Neural progenitor cell (in vitro differentiated cells): ENCODE results near the gene PDHB.

Experiments used
- EZH2 ChIP-seq: fragments of 200-600 bp; sonication (generic); IDR thresholded peaks from 2 replicates; pipeline ENCODE4 v1.6.1; 2017; ENCODE audit warnings: antibody characterized with exemption, mild to moderate bottlenecking, moderate library complexity
- TF ChIP-seq, protein P1 (sequence below): fragments of 200-600 bp; sonication (generic); IDR thresholded peaks from 2 replicates; pipeline ENCODE4 v1.5.1; 2017; ENCODE audit warnings: antibody characterized with exemption, mild to moderate bottlenecking

DNA sequence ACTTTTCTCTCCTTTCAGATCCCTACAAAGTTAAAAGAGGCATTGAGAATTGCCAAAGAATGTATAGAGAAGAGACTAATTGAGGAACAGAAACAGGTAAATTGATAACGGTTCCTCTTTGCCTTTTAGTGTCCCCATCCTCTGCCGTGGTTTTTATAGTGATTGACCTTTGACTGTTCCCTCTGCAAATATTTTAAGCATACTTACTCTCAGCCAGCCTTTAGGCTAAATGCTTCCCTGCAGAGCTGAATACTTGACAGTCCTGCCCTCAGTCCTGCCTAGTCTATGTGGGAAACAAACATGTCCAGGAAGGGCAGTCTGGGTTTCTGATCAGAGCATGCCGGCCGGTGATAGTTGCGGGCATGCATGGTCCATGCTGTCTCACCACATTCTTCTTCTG, 24.7 kb downstream of the PDHB start:
- TF ChIP-seq, protein P1, sequence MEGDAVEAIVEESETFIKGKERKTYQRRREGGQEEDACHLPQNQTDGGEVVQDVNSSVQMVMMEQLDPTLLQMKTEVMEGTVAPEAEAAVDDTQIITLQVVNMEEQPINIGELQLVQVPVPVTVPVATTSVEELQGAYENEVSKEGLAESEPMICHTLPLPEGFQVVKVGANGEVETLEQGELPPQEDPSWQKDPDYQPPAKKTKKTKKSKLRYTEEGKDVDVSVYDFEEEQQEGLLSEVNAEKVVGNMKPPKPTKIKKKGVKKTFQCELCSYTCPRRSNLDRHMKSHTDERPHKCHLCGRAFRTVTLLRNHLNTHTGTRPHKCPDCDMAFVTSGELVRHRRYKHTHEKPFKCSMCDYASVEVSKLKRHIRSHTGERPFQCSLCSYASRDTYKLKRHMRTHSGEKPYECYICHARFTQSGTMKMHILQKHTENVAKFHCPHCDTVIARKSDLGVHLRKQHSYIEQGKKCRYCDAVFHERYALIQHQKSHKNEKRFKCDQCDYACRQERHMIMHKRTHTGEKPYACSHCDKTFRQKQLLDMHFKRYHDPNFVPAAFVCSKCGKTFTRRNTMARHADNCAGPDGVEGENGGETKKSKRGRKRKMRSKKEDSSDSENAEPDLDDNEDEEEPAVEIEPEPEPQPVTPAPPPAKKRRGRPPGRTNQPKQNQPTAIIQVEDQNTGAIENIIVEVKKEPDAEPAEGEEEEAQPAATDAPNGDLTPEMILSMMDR: no peak
- TF ChIP-seq EZH2: no peak
